Common myeloid progenitor, CD34-positive (primary cell): ENCODE measurements around the gene TRABD2B.

ENCODE experiments used
- CTCF ChIA-PET: fragments of 350-600 bp; sonication (Branson Sonifier 250); formaldehyde crosslinking; loops from one replicate; lab custom pipeline; 2021; ENCODE audit warnings: antibody characterized with exemption; lab: Charles Lee
- POLR2A ChIA-PET: fragments of 350-600 bp; sonication (Branson Sonifier 250); formaldehyde crosslinking; loops from one replicate; lab custom pipeline; 2021; ENCODE audit warnings: antibody characterized with exemption; lab: Charles Lee
- DNase-seq, 3 donors: peaks; one replicate each; pipeline versions ENCODE4 v3.0.0 to v3.0.0-alpha.2; 2013
- H3K27ac ChIP-seq, 2 experiments: 1 replicate in 1 of 2; 2 replicates in 1 of 2; pipeline ENCODE4 v1.7.0; 2013; ENCODE audit warnings: inconsistent platforms in 2 of 2, low read length in 2 of 2, mild to moderate bottlenecking in 2 of 2, low read depth in 1 of 2, moderate library complexity in 1 of 2; ENCODE audit not compliant: severe bottlenecking in 2 of 2, insufficient read depth in 1 of 2, poor library complexity in 1 of 2
- H3K27me3 ChIP-seq, 5 experiments: replicated peaks in 2 of 5; 1 replicate in 3 of 5; 2 replicates in 2 of 5; pipeline versions ENCODE4 v1.6.1 to v1.7.0; 2013; ENCODE audit warnings: low read length in 4 of 5, mild to moderate bottlenecking in 2 of 5, moderate library complexity in 2 of 5, inconsistent platforms in 1 of 5; ENCODE audit not compliant: insufficient read depth in 5 of 5, control insufficient read depth in 4 of 5
- H3K36me3 ChIP-seq, 4 experiments: 1 replicate in 2 of 4; 2 replicates in 2 of 4; pipeline versions ENCODE4 v1.6.1 to v1.7.0; 2013; ENCODE audit warnings: low read length in 3 of 4, control low read depth in 1 of 4, mild to moderate bottlenecking in 1 of 4; ENCODE audit not compliant: control insufficient read depth in 4 of 4, insufficient read depth in 4 of 4
- H3K4me1 ChIP-seq, 4 experiments: 1 replicate in 3 of 4; 2 replicates in 1 of 4; pipeline versions ENCODE4 v1.6.1 to v1.7.1; 2013; ENCODE audit warnings: low read length in 3 of 4, mild to moderate bottlenecking in 3 of 4, control low read depth in 1 of 4, inconsistent platforms in 1 of 4, moderate library complexity in 1 of 4; ENCODE audit not compliant: control insufficient read depth in 4 of 4, insufficient read depth in 4 of 4; ENCODE audit errors: control extremely low read depth in 1 of 4
- H3K4me3 ChIP-seq, 7 experiments: 1 replicate in 4 of 7; 2 replicates in 3 of 7; pipeline versions ENCODE4 v1.5.1 to v1.7.0; 2013; ENCODE audit warnings: mild to moderate bottlenecking in 7 of 7, low read length in 6 of 7, moderate library complexity in 6 of 7, inconsistent platforms in 2 of 7, low read depth in 2 of 7, control low read depth in 1 of 7; ENCODE audit not compliant: insufficient read depth in 4 of 7, control insufficient read depth in 1 of 7; ENCODE audit errors: extremely low read depth in 1 of 7
- H3K9me3 ChIP-seq, 5 experiments: 1 replicate in 4 of 5; 2 replicates in 1 of 5; pipeline versions ENCODE4 v1.6.1 to v1.7.1; 2013; ENCODE audit warnings: low read length in 4 of 5, mild to moderate bottlenecking in 2 of 5, inconsistent platforms in 1 of 5, low read depth in 1 of 5, moderate library complexity in 1 of 5; ENCODE audit not compliant: control insufficient read depth in 4 of 5, insufficient read depth in 2 of 5; ENCODE audit errors: control extremely low read depth in 1 of 5
- WGBS: methylation state at CpG from one replicate; pipeline ENCODE4 v1.1.5; 2013; ENCODE audit not compliant: insufficient coverage; 5-methylcytosine and 5-hydroxymethylcytosine counted together

The TRABD2B gene

GRCh38 chr1:47830021-47830420 is 167.2 kb downstream of the TRABD2B start:
- Histone ChIP-seq H3K4me1 (peaks cover 0 to 3% (median 0%) of the 10 kb centered on the region in 4 experiments), H3K36me3 (no peaks in the 10 kb centered on the region), H3K27me3 (peaks cover 0 to 16% (median 5%) of the 10 kb centered on the region in 5 experiments), H3K9me3 (peaks cover 0 to 12% (median 1%) of the 10 kb centered on the region in 5 experiments), H3K27ac (no peak overlapping the region), H3K4me3 (no peak overlapping the region)
- no peak for DNase-seq
- POLR2A ChIA-PET: no interaction called here
- 75% methylated on average over 4 of the region's 4 CpGs for WGBS
- CTCF ChIA-PET: no interaction called here

- CTCF ChIA-PET: no interaction called here
- peaks cover 0 to 3% (median 0%) of the 10 kb centered on the region in 4 experiments for H3K4me1 ChIP-seq
These were observed 168.2 kb downstream of the TRABD2B start for GRCh38 chr1:47828978-47829377.

GRCh38 chr1:47827109-47827508 is 170.1 kb downstream of the TRABD2B start:
- no peak for DNase-seq
- Histone ChIP-seq H3K27me3 (peaks cover 0 to 7% (median 4%) of the 10 kb centered on the region in 5 experiments), H3K4me1 (peaks cover 0 to 3% (median 0%) of the 10 kb centered on the region in 4 experiments), H3K4me3 (no peak overlapping the region), H3K9me3 (no peaks in the 10 kb centered on the region), H3K27ac (no peak overlapping the region), H3K36me3 (no peaks in the 10 kb centered on the region)
- POLR2A ChIA-PET: no interaction called here
- WGBS: 98% methylated on average over 5 of the region's 6 CpGs
- CTCF ChIA-PET: interaction anchor here (1.4 kb wide), 1 partner anchor 12 kb away, joined by 3 read pairs; no protein-coding TSS in a partner anchor

More at GRCh38 chr1:47828978-47829377, 168.2 kb downstream of the TRABD2B start:
- H3K9me3 ChIP-seq: peaks cover 0 to 3% (median 0%) of the 10 kb centered on the region in 5 experiments
- POLR2A ChIA-PET: no interaction called here
- H3K27me3 ChIP-seq: peaks cover 0 to 12% (median 5%) of the 10 kb centered on the region in 5 experiments
- no peak overlapping the region for H3K4me3 ChIP-seq
- H3K27ac ChIP-seq: no peak overlapping the region
- no peaks in the 10 kb centered on the region for H3K36me3 ChIP-seq
- no peak for DNase-seq
- 93% methylated on average over 2 of the region's 2 CpGs for WGBS

- no peak for DNase-seq
- Histone ChIP-seq H3K4me3 (no peak overlapping the region), H3K36me3 (no peaks in the 10 kb centered on the region), H3K27me3 (peaks cover 0 to 2% (median 0%) of the 10 kb centered on the region in 5 experiments), H3K9me3 (no peaks in the 10 kb centered on the region), H3K27ac (no peak overlapping the region), H3K4me1 (peaks cover 0 to 3% (median 0%) of the 10 kb centered on the region in 4 experiments)
- 68% methylated on average over 8 of the region's 8 CpGs for WGBS
- POLR2A ChIA-PET: no interaction called here
- CTCF ChIA-PET: no interaction called here
These were observed 172.5 kb downstream of the TRABD2B start for GRCh38 chr1:47824716-47825115.

- 100% methylated on average over 2 of the region's 3 CpGs for WGBS
- Histone ChIP-seq H3K4me3 (no peak overlapping the region), H3K36me3 (no peaks in the 10 kb centered on the region), H3K4me1 (peaks cover 0 to 3% (median 0%) of the 10 kb centered on the region in 4 experiments), H3K27ac (no peak overlapping the region), H3K9me3 (no peaks in the 10 kb centered on the region), H3K27me3 (peaks cover 0 to under 1% (median 0%) of the 10 kb centered on the region in 5 experiments)
- DNase-seq: no peak
- ChIA-PET POLR2A (no interaction called here), CTCF (no interaction called here)
These were observed 172.9 kb downstream of the TRABD2B start for GRCh38 chr1:47824297-47824696.

GRCh38 chr1:47823040-47823808 is 174.0 kb downstream of the TRABD2B start:
- 97% methylated on average over 9 of the region's 9 CpGs for WGBS
- POLR2A ChIA-PET: no interaction called here
- no peak for DNase-seq
- Histone ChIP-seq H3K27me3 (no peaks in the 10 kb centered on the region), H3K4me1 (peaks cover 0 to 3% (median 0%) of the 10 kb centered on the region in 4 experiments), H3K27ac (no peak overlapping the region), H3K36me3 (no peaks in the 10 kb centered on the region), H3K4me3 (no peak overlapping the region), H3K9me3 (no peaks in the 10 kb centered on the region)
- CTCF ChIA-PET: no interaction called here

GRCh38 chr1:47821760-47822159 is 175.4 kb downstream of the TRABD2B start:
- H3K9me3 ChIP-seq: no peaks in the 10 kb centered on the region
- 87% methylated on average over 5 of the region's 5 CpGs for WGBS

More at GRCh38 chr1:47821760-47822159, 175.4 kb downstream of the TRABD2B start:
- Histone ChIP-seq H3K36me3 (no peaks in the 10 kb centered on the region), H3K4me1 (peaks cover 0 to 3% (median 0%) of the 10 kb centered on the region in 4 experiments), H3K4me3 (no peak overlapping the region), H3K27me3 (no peaks in the 10 kb centered on the region), H3K27ac (no peak overlapping the region)
- no peak for DNase-seq
- ChIA-PET CTCF (no interaction called here), POLR2A (no interaction called here)
